ENCODE results near the gene CYBC1. TPM values are rescaled to one million over a fixed set of nuclear protein-coding genes. Genes with fewer than 3 reads are reported as not detected.
"Not testable (repeated sequence)": the region's sequence is repeated elsewhere in the genome, so short reads cannot be mapped to it uniquely, and the experiment has no call there.

The CYBC1 gene
- total RNA-seq, 1 donor from 2014 or later = 30.6 TPM

DNA sequence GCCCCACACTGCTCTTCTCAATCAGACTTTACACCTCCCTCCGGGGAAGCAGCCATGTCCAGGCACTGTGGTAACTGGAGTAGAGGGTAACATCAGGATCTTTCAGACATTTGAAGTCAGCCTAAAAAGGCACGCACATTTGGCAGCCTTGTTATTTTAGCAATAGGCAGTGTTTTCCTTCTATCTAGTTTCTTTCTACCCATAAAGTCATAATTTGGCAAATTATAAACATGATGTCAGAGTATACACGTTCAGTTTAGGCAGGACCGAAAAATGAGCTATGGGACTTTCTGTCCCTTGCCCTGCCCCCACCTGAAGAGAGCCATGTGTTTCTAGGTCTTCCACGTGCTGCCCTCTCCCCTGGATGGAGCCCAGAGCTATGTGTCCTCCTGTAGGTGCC, 29.1 kb upstream of the CYBC1 start:
- no peak for DNase-seq (ENCODE audit: low read depth in 2 of 2)

DNA sequence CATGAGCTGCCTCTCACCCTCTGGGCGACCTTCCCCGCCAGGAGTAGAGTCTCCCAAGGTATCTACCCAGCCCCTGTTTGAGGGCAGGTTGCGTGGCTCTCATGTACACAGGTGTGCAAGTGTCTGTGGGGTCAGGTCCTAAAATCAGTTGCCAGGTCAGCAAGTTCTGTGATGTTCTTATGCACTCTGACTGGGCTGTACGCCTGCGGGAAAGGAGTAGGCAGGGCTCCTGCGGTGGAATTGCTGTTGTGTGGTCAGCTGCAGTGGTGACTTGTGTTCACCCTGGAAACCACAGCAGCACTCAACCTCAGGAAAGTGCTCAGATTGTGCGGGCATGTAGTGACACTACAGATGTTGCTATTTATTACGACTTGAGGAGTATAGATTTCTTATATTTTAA, 27.4 kb upstream of the CYBC1 start:
- no peak for DNase-seq (ENCODE audit: low read depth in 2 of 2)

DNA sequence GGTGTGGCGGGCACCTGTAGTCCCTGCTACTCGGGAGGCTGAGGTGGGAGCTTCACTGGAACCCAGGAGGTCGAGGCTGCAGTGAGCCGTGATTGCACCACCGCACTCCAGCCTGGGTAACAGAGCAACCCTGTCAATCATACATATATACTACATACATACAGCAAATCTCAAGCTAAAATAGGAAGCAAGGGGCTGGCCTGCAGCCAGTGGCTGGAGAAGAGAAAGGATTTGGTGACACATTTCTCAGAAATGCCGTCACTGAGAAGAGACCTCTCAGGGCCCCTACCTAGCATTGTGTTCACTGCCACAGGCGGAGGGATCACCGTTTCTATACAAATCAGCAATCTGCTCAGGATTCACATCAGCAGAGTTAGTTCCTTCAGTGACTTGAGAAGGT, 24.9 kb upstream of the CYBC1 start:
- DNase-seq (ENCODE audit: low read depth in 2 of 2) = peak in 1 of 2 donors; percentile 45

DNA sequence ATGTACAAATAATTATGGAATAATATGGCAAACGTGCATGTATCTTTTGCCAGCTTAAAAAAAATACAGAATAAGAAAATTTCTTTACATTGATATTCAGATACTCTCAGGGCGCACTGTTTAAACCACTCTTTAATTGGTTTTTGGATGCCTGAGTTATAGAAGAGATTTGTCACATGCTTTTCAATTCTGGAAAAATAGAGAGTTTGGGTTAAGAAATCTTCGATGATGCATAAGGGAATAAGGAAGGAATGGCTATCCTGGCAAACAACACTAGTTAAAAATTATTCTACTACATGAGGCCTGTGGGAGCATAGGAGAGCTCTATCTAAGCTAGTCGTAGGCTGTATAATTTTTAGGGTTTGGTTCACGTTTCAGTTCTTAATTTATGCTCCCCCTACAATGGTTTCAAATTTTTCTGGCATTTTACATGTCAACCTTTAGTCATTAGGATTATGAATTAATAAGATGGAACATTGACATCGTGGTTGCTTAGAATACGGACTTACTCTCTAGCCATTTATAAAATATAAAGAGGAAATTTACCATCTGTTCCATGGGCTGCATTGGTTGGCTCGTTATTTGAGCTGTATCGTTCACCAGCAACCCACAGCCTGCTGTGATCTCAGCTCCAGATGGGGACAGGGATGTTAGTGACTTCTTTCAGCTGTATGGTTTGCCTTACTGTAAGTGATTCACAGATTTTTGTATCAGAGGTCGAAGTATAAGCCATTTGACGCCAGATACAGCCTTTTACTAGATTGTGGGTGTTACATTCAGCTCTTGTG, 23.9 kb upstream of the CYBC1 start:
- DNase-seq (ENCODE audit: low read depth in 2 of 2) = no peak

DNA sequence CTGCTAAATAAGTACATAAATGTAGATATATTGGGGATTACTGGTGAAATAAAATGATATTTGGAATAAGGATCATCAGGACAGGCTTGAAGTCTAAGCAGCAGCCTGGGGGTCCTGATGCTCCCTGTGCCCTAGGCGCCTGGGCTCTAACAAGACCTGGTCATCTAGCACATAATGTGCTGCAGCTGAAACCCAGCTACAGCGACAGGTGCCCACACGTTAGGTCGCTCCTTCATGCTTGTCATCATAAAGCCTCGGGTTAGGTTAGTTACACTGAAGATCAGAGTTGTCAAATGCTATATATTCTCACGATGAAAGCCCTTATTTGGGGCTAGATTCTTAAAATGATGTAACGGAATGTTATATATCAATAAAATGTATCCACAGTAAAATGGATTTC, 19.5 kb upstream of the CYBC1 start:
- no peak for DNase-seq (ENCODE audit: low read depth in 2 of 2)

DNA sequence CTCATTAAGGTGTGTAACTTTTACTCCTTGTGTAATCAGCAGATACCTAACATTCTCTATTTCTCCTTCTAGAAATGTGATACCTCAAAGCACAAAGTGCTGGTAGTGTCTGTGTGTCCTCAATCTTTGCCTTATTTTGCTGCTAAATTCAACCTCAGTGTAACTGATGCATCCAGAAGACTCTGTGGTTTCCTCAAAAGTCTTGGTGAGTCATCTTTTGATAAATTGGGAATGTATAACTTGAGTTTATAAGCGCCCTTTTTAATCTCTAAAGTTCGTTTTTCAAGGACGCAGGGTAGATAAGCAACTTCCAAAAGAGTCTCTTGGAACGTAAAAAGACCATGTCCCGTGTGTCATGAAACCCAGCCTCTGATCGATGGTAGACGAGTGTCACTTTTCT, 18.1 kb upstream of the CYBC1 start:
- no peak for DNase-seq (ENCODE audit: low read depth in 2 of 2)

DNA sequence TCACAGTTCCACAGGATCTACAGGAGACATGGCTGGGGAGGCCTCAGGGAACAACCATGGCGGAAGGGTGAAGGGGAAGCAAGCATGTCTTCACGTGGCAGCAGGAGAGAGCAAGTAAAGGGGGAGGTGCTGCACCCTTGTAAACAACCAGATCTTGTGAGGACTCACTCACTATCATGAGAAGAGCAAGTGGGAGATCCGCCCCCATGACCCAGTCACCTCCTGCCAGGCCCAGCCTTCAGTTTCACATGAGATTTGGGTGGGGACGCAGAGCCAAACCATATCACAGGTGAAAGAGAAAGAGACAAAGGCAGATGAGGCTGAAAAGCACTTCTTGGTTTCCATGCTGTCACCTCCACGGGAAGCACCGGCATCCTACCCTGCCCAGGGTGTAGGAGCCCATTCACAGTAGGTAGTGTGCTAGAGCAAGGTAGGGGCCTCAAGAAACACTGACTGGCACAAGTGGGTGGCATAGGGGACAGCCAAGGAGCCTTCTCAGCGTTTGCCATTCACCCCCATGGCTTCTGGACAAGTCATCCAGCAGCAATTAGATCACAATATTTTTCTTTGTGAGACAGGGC, 14.6 kb upstream of the CYBC1 start:
- DNase-seq (ENCODE audit: low read depth in 2 of 2) = no peak

DNA sequence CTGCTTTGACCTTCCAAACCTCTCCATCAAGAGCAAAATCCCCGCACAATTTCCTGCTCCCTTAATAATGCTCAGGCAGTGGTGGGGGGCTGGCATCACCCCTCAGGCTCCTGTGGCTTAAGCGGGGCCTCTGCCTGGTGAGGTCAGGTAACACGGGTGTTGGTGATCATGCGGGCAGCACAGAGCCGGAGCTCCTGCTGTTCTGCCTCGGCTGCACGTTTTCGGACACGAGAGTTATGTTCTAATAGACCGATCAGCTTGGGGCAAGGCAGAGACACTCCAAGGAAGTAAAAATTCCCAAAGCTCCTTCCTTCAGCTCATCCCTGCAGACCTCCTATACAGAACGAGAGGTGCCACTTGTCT, 14.0 kb upstream of the CYBC1 start:
- DNase-seq (ENCODE audit: low read depth in 2 of 2) = no peak

DNA sequence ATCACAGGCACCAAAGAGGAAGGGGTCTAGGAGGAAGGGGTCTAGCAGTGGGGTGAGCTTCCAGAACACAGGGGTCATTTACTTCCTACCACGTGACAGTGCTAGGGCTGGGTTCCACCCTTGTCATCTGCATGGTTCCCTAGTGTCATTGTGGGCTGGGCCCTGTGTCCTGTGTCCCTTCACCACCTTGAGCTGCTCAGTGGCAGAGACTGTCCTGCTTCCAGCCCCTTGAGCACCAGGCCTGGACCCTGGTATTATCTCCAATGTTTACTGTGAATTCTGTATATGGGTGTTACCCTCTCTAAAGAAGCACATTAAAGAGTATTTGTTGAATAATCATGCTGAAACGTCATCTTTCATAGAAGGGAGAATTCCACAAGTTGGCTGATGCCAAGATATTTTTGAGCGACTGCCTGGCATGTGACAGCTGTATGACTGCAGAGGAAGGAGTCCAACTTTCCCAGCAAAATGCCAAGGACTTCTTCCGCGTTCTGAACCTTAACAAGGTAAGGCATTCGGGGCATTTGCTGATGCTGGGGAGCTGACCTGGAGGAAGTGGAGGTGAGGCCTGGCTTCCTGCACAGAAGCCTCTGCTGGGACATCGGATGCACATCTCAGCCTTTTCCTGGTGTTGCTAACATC, 13.5 kb upstream of the CYBC1 start:
- DNase-seq (ENCODE audit: low read depth in 2 of 2) = peak; percentile 58 to 63

DNA sequence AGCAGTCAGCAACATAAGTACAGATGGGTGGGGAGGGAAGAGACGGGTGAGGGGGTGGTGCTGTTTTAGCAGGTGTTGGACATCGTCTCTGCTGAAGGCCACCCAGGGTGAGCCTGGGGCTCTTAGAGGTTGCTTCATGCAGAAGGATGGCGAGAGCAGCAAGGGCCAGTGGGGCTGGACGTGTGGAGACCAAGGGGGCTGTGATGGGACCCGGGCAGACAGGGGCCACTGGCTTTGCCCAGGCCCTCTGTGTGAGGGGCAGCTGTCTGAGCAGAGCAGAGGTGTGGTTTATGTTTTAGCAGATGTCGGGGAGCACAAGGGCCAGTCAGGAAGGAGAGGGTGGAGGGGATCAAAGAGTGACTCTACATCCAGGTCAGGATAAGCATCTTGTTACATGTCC, 12.8 kb upstream of the CYBC1 start:
- no peak for DNase-seq (ENCODE audit: low read depth in 2 of 2)

DNA sequence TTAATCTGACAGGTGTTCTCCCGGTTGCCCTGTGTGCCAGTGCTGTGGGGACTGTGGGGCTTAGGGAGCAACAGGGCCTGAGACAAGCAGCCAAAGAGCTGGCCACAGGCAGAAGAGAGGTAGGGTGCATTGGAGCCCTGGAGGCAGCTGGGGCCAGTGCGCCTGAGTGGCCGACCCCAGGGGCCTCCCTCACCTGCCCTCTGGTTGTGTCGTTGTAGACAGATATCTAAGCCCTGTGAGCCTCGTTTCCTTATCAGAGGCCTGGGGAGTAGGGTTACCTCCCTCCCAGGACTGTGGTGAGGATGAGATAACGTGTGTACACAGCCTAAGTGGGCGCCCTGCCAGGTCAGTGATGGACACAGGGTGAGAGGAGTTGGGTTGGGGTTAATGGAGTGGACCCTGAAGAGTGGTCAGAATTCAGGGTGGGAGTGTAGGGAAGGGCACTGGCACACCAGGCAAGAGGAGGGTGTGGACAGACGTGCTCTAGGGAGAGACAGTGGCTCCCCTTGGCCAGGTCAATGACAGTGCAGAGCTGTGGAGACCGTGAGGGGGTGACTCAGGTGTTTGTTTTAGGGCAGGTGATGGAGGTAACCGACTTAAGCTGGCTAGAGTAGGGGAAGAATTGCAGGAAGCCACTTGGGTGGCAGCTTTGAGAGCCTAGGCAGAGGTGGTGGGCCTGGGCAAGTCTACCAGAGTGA, 11.4 kb upstream of the CYBC1 start:
- no peak for DNase-seq (ENCODE audit: low read depth in 2 of 2)

DNA sequence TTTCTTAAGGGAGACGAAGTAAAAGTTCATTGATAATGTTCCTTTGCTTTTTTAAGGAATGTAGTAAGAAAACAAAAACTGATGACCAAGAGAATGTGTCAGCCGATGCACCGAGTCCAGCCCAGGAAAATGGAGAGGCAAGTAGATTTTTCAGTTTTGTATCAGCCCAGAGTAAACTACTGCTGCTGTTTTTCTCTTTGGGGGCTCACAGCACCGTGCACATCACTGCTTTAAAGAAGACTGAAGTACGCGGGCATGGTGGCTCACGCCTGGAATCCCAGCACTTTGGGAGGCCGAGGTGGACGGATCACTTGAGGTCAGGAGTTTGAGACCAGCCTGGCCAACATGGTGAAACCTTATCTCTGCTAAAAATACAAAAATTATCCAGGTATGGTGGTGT, 9.4 kb upstream of the CYBC1 start:
- DNase-seq (ENCODE audit: low read depth in 2 of 2) = not testable (repeated sequence)

DNA sequence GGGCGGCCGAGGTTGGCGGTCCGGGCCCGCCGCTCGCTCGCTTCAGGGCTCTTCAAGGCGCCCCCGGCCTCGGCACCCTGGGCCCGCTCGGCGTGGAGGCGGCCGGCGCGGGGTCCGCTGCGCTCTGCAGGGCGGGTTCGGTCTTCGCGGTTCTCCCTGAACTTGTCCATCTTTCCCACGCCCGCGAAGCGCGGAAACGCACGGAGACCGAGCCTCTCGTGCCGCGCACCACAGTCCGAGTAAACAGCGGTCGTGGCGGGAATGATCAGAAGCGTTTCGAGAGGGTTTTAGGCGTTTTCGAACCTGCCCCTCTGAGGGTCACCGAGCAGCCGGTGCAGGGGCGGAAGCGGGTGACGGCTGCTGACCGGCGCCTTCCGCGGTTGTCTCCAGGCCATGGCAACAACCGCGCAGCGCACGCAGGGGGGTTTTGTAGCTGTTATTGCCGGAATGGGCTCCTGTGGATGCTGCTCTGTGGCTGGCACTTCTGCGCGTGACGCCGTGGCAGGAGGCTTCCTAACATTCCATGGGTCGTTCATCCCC, 8.4 kb upstream of the CYBC1 start:
- peak; percentile 89 to 94 for DNase-seq (ENCODE audit: low read depth in 2 of 2)

DNA sequence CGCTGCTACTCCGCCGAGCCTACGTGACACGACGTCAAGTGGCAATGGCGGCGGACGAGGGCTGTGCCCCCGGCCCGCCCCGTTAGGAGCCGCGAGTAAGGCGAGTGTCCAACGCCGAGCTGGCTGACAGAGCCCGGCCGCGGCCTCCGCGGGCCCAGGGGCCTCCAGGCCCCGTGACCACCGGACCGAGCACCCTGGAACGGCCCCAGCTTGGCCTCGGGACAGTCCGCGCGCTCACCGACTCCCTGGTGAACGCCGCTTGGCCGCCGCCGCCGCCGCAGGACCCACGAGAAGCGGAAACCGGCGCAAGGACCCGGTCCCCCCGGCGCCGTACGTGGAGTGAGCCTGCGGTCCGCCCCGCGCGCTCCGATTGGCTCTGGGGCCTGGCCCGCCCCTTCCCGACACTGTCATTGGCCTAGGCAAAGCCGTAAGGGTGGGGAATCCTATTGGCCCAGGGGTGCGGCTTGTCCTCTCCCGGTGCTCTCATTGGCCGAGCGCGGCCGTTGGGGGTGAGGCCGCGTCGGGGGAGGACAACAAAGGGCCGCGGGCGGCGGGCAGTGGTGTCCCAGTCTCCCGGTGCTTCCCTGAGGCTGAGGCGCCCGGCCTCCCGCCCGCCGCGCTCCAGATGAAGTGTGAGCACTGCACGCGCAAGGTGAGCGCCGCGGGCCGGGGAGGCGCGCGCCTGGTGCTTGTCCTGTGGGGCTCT, 7.8 kb upstream of the CYBC1 start, which contains the start of gene NARF:
Gene NARF, plus strand, starts transcription at position 563 of the 706 bp plus-strand sequence. Its CDS starts 63 bp downstream, at position 626.
- peak; percentile 96 to 99 for DNase-seq (ENCODE audit: low read depth in 2 of 2)

DNA sequence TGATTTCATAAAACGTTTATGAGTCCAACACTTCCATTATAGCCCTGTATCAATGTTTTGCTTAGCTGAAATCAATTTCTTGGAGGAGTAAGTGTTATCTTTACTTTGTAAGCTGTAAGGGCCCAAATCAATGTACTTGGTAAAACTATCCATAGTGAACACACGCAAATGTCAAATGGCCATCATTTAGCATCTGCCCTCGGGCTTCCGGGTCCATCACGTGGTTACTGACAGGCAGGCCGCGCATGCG, 7.3 kb upstream of the CYBC1 start:
- DNase-seq (ENCODE audit: low read depth in 2 of 2) = peak in 1 of 2 donors; percentile 89

DNA sequence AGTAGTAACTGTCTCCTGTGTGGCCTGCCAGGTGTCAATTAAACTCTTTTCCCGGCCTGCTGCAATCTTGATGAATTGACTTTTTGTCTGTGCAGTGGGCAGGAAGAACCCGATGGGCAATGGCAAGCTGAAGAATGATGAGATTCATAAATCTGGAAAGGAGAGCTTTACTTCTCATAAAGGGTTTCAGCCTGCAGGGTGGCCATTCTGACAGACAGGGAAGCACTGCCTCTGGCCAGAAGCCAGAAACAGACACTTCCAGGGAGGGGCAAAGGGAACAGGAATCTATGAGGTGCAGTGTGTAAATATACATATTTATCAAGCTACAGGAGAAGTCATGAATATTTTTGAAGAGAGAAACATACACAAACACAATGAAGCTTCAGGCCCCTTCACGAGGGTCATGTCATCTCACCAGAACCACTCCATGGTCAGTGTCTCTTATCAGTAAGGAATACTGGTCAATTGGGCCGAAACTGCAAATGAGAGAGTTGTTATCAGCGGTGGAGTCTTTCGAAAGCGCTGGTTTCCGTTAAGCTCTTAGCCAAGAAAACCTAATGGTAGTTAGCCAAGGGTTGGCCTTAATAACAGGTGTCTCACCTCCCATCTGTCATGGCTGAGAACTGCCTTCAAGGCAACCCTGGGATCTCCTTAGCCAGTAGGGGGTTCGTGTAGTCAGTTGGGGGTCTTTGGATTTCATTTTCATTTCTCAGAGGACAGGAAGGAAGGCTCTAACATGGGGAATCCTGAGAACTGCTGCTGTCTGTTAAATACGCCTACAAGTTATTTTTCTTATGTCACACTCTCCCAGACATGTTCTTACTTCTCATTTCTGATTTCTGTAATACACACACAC, 6.7 kb upstream of the CYBC1 start:
- no peak for DNase-seq (ENCODE audit: low read depth in 2 of 2)

DNA sequence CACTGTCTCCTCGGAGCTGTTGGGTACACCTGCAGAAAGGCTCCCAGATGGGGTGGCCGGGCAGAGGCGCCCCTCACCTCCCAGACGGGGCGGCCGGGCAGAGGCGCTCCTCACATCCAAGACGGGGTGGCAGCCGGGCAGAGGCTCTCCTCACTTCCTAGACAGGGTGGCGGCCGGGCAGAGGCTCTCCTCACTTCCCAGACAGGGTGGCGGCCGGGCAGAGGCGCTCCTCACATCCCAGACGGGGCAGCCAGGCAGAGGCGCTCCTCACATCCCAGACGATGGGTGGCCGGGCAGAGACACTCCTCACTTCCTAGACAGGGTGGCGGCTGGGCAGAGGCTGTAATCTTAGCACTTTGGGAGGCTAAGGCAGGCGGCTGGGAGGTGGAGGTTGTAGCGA, 3.2 kb upstream of the CYBC1 start:
- not testable (repeated sequence) for DNase-seq (ENCODE audit: low read depth in 2 of 2)

DNA sequence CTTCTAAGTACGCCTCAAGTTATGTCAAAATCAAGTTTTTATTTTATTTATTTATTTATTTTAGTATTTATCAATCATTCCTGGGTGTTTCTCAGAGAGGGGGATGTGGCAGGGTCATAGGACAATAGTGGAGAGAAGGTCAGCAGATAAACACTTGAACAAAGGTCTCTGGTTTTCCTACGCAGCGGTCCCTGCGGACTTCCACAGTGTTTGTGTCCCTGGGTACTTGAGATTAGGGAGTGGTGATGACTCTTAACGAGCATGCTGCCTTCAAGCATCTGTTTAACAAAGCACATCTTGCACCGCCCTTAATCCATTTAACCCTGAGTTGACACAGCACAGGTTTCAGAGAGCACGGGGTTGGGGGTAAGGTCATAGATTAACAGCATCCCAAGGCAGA, 2.6 kb upstream of the CYBC1 start:
- DNase-seq (ENCODE audit: low read depth in 2 of 2) = not testable (repeated sequence)

DNA sequence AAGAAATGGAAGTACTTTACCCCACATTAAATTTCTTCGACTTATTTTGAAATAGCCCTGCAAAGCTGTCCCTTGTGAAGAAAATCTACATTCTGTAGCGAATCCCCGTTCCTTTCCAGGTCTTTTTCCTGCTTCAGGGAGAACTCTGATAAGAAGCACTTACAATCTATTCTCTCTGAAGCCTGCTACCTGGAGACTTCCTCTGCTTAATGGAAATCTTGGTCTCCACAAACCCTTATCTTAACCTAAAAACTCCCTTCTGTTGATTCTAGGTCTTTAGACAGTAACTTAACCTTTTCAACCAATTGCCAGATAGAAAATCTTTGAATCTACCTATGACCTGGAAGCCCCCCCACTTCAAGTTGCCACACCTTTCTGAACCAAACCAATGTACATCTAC, 1.6 kb upstream of the CYBC1 start:
- DNase-seq (ENCODE audit: low read depth in 2 of 2) = no peak

DNA sequence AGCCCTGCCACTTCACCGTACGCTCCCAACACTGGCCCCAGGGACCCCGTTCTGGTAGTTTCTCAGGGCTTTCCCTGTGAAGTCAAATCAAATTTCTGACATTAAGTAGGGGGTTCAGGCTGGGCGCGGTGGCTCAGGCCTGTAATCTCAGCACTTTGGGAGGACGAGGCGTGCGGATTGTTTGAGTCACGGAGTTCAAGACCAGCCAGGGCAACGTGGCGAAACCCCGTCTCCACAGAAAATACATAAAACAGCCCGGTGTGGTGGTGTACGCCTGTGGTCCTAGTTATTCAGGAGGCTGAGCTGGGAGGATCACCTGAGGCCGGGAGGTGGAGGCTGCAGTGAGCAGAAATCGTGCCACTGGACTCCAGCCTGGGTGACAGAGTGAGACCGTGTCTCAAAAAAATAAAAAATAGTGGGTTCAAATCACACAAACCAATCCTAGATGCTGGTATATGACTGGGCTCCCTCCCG, 632 bp downstream of the CYBC1 start:
- no peak for DNase-seq (ENCODE audit: low read depth in 2 of 2)

Measured in dermis microvascular lymphatic vessel endothelial cell (primary cell).